Activated CD8-positive, alpha-beta memory T cell treated with anti-CD3 and anti-CD28 coated beads, Interleukin-2, amount 50 U/mL, for 48 hours (primary cell): ENCODE data around the gene IFNA13.
A peak's percentile ranks its signal among the peaks of the same experiment; 100 is the strongest.
"Not testable (repeated sequence)": the region's sequence is repeated elsewhere in the genome, so short reads cannot be mapped to it uniquely, and the experiment has no call there.

Source experiments
- DNase-seq: peaks from one replicate; pipeline ENCODE4 v3.0.0-alpha.2; 2020

Gene IFNA13

DNA sequence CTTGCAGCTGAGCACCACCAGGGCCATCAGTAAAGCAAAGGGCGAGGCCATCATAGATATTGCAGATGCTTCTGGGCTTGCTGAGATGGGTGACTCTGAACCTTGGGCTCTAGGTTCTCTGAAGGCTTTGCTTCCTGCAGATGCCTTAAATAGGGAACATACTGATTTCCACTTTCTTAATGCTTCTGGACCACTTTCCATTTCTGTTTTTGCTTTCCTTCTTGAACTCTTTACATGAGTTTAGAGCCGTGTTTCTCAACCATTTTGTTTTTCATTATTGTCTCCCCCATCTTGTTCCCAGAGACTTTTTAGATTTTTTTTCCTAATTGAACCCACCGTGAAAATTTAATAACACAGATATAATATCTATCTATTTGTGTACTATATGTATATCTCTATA is at the start of gene IFNA13:
Gene IFNA13, minus strand, starts transcription at position 101 of the 400 bp plus-strand sequence. Its CDS starts 47 bp downstream, at position 54.
- no peak for DNase-seq

DNA sequence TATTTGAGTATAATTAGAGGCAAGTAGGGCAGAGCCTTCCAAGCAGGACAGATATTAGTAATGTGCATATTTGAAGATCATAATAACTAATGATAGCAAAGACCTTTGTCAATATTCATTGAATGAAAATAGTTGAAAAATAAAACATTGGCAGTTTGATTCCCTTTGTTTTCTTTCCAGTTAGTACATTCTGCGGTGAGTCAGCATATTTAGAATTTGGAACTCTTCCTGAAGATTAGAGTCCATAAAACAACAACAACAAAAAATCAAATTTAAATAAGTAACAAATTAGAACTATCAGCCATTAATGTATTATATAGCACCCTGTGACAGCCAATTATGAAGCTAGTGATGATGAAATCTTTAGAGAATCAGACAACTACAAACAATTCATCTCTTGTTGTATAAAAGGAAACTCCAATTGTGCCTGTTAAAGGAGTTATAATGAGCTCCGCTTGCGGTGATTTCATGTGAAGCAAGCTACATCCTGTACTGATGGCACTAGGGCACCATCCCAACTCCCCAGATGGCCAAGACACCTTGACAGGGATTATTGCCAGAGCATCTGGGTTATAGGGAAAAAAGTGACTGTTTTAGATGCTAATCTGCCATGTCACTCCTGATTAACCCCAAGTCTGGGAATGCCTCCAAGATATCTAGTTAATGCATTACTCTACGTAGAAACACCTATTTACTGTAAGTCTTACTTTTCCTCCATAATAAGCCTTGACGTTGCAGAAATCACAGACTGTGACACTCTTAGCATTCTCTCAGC is 47.8 kb upstream of the IFNA13 start:
- DNase-seq = no peak

DNA sequence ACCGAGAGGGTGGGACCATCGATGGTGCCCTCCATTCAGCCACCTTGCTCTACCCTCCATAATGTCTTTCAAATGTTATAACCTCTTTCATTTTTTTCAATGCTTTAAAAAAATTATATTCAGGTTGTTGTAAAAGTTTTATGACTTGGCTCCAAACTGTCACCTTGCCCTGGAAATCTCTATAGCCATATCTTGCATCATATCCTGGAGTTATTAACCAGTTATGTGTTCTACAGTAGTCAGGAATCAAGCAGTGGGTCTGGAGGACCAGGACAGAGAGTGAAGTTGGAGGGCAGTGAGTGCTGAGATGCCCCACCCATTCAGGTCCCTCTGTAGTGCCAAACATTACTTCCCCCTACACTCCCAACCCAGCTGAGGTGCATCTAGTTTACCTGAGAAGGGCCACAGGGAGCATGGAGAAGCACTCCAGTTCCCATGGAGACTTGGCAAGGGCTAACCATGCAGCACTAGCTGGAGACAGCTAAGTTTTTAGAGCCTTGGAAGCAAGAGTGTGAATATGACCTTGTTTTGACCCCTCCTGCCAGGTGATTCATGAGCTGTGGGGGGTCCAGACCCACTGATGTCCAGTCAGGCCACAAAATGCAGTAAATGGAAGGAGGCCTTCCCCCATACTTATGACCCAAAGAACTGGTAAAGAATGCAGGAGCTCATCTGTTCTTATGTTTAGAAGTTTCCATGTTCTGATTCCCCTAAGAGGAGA is 46.5 kb upstream of the IFNA13 start:
- DNase-seq = no peak

DNA sequence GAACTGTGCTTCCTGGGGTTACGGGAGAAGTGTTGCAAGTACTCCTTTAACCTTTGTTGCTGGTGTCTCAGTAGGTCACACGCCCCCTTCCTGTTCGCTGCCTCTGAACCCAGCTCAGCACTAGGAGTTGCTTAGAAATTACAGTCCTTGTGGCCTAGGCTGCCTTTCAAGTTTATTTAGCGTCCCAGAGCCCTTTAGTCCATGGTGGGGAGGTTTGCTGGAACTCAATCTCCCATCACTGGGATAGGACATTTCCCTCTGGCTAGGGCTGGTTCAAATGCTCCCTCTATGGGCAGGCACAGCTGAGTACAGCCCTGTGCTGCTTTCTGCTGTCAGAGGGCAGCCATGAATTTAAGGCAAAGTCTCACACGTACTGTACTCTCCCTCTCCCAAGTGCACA is 45.8 kb upstream of the IFNA13 start:
- no peak for DNase-seq

DNA sequence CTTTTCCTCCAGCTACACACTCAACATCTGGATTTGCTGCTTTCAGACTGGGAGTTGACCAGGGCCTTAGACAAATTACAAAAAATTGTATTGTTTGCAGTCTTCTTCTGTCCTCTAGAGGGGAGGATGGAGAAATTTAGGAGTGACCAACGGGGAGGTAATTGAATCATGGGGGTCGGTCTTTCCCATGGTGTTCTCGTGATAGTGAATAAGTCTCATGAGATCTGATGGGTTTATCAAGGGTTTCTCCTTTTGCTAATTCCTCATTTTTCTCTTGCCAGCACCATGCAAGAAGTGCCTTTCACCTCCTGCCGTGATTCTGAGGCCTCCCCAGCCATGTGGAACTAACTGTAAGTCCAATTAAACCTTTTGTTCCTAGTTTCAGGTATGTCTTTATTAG is 45.3 kb upstream of the IFNA13 start:
- DNase-seq = no peak

DNA sequence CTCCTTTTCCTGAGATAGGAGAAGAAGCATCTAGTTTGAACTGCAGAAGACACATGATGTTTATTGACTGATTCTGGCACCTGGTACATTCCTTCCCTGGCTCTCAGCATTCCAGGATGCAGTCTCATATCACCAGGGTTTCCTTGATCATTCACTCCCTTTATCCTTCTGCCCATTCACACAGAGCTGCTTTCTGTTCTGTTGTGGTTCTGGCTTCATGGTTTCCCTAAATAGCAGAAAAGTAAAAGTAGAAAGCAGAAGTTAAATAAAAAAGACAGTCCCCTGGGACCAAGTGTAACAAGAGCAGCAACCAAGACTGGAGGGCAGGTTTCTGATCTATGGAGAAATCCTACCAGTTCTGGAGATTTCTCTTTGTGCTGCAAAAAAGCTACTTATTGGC is 44.2 kb upstream of the IFNA13 start:
- DNase-seq = no peak

DNA sequence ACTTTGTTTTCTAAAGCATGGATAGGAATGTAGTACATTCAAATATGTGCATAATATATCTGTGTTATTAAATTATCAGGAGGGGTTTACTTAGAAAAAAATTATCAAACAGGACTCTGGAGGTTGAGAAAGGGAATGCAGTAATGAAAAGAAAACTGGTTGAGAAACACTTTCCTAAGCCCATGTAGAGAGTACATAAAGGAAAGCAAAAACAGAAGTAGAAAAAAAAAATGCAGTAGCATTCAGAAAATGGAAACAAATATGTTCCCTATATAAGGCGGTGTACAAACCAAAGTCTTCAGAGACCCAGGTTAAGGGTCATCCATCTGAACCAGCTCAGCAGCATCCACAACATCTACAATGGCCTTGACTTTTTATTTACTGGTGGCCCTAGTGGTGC is 41.0 kb upstream of the IFNA13 start, which contains the start of gene IFNA8:
Gene IFNA8, plus strand, starts transcription at position 301 of the 400 bp plus-strand sequence. Its CDS starts 60 bp downstream, at position 361.
- DNase-seq = no peak

DNA sequence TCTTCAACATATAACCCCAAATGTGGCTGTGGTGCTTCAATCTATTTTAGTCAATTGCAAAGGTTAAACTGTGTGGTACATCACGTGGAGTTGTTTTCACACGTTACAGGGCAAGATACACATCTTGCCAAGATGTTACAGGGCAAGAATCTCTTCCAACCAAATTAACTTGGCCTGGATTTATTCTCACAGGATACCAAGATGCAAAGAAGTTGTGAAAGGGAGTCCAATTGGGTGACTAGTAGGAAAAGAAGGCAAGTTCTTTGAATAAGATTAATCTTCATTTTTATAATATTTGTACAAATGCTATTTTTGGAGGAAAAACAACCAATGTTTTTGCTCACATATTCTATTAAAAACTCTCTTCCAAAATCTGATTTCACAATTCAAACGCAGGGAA is 36.3 kb upstream of the IFNA13 start:
- DNase-seq = no peak

DNA sequence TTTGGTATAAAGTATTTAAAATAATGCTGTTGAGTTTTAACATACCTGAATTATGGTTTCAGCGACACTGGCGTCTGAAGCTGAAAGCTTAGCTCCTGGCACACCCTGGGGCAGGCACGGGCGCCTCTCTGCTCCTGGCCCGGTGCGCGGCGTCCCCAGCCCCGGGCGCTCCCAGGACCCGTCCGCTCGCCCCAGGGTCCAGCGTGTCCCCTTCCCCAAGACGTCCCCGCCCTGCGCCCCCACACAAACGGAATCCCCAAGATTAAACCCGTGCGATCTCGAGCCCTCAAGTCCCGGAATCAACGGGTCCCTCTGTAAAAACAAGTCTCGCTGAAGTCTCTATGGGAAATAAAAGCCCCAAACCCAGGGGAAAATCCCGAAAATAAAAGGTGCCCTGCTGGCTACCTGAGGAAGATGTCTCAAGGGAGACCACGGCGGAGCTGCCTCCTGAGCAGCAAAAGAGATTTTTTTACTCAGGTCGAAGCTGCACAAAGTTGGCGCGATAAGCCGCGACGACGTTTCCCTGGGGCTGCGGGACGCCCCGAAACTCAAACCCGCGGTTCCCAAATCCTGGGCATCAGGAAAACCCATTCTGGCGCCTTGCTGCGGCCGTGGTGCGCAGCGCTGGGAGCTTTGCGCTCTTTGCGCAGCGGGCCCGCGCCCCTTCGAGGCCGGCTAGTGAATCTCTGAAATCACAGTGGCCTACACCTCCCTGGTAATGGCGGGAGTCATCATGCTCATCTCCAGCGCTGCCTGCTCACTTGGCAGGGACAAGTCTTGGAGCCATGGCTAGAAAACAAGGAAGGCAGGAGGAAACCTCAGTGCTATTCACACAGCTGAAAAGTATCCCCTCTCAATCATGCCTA is 34.8 kb upstream of the IFNA13 start:
- DNase-seq = peak; percentile 56

DNA sequence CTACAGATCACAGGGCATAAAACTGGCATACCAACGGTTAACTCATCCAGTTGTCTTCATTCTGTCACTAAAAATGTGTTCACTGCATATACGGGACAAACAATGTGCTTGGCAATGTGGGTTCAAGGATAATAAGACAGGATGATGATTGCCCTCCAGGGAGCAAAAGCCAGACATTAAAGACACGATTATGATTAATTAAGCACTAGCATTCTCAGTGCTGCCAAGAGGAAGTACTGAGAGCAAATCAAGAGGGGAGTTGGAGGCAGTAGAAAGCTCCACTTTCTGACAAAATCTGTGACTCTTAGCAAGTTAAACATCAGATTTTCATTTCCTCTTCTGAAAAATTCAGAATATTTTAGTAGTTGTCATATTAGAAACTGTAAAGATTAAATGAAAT is 32.1 kb upstream of the IFNA13 start:
- DNase-seq = no peak

DNA sequence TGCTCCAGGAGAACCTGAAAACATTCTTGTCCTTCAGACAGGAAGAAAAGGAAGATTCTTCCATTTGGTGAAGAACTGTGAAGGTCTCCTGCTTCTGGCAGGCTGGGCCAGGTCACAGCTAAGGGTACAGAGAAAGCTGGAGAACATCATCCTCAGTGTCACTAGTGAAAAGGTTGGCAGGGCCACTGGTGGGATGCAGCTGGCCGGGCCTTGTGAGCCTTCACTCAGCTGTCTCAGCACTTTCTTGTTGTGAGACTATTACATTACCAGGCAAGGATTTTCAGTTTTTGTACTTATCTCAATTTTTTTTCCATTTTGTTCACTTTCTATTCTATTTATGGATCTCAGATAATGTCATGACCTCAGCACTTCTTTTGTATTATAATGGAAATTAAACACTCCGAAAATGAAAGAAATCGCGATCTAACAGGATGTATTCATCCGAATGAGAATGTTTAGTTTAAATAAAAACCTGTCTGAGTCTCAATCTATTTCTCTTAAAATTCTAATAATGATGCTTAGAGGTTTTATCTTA is 31.2 kb upstream of the IFNA13 start:
- no peak for DNase-seq

DNA sequence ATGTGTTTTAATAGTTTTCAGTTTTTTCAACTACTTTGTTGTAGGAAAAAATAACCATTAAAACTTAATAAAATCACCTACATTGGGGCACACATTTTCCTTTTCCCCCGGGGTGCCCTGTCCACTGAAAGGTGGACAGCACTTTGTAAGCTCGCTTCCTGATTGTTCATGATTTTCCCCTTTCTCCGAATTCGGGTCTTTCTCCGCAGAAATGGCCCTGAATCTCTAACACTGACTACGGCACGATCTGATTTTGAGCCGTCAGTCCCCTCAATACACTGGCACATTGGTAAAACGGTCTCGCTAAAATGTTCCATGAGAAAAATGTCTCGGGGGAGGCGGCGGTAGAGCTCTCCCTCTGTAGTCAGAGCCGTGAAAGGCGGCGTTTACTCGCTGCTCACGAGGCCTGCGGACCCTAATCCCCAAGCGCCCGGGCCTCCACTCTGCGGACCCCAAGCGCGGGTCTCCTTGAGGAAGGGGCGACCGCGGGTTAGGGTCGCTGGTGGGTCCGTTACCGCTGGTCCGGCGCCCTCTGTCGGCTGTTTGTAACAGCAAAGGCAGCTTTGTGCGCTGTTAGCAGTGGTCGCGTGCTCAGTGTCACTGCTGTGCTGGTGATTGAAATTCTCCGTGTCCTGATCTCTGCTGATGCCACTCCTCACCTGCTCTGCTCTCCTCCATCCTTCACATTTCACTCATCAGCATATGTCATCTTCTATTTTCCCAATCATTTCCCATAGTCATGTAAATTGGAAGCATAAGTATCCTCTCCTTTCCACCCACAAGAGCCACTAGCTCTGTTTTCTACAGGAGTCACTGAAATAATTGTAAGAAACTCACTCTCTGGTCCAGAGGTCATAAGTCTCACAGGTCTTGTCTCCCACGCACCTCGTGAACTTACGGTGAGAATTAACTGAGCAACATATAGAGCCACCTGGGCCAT is 28.2 kb upstream of the IFNA13 start:
- peak; percentile 84 for DNase-seq

DNA sequence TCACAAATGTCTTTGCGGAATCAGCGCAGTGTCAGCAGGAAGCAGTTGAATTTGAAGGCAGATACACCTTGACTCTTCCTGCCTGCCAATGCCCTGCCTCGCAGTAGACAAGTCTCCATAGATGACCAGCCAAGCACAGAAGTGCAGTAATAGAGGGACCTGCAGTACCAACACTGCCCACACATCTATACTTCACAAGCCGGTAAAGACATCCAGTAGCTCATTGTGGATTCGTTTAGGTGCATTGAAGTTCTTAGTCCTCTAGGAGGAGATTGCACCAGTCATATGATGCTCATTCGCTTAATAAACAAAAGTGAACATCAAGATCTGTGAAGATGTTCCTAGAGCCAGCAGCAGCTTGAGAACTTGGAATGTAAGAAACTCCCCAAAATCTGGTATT is 24.4 kb upstream of the IFNA13 start:
- no peak for DNase-seq

DNA sequence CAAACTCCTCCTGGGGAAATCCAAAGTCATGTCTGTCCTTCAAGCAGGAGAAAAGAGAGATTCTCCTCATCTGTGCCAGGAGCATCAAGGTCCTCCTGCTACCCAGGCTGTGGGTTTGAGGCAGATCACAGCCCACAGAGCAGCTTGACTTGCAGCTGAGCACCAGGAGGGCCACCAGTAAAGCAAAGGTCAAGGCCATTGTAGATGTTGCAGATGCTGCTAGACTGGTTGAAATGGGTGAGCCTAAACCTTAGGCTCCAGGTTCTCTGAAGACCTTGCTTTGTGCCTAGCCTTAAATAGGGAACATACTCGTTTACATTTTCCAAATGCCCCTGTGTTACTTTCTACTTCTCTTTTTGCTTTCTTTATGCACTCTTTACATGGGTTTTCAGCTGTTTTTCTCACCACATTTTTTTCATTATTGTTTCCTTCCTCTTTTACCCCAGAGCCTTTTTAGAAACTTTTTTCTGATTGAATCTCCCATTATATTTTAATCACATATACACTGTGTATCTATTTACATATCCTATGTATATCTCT is 17.3 kb upstream of the IFNA13 start, which contains the start of gene IFNA2:
Gene IFNA2, minus strand, starts transcription at position 268 of the 540 bp plus-strand sequence. Its CDS starts 69 bp downstream, at position 199.
- no peak for DNase-seq

DNA sequence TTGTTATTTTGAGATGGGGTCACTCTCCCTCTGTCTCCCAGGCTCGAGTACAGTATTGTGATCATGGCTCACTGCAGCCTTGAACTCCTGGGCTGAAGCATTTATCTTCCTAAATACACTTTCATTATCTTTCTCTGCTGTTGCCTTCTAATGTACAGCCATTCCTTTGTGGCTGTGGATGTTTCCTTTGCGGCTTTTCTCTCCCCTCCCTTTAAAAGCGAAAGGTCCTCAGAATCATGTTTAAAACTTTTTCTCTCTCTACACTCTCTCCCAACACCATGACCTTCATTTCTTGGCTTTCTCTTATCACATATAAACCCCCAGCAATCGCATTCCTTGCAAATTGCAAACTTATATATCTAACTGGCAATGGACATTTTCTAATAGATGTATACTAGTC is 15.8 kb upstream of the IFNA13 start:
- no peak for DNase-seq

DNA sequence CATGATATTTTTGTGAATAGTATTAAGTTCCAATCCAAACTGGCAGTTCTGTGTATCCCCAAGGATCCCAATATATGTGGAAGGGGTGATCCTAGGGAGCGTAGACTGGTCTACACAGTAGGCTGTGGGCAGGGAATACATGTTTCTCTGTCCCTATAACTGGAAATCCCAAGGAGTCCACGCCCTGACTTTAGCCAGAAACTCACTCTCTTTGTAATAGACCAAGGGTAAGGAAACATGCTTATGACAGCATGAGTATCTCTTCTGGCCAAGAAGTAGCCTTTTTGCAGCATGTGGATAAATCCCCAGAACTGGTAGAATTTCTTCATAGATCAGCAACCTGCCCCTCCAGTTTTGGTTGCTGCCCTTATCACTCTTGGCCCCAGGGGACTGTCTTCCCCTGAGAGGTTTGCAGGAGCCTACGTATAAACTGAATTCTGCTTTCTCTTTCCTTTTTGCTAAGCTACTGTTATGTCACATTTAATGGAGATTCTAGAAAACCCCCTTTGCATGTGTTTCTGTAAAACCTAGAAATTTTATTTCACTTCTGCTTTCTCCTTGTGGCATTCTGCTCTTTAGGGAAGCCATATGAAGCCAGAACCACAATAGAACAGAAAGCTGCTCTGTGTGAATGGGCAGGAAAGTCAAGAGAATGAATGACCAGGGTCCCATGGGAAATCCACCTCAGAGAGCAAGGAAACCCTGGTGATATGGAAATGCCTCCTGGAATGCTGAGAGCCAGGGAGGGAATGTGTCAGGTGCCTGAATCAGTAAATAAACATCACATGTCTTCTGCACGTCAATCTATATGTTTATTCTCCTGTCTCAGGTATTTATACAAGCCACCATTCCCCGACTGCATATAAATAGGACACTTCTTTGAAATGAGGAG is 13.8 kb upstream of the IFNA13 start:
- no peak for DNase-seq

DNA sequence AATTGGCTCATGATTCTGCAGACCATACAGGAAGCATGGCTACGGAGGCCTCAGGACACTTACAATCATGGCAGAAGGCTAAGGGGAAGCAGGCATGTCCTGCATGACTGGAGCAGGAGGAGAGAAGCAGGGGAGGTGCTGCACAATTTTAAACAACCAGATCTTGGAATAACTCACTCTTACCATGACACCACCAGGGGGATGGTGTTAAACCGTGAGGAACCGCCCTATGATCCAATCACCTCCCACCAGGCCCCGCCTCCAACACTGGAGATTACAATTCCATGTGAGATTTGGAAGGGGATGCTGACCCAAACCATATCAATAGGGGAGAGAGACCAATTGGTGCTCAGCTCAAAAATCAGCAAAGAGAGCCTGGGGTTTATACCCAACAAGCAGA is 3.6 kb upstream of the IFNA13 start:
- DNase-seq = not testable (repeated sequence)

DNA sequence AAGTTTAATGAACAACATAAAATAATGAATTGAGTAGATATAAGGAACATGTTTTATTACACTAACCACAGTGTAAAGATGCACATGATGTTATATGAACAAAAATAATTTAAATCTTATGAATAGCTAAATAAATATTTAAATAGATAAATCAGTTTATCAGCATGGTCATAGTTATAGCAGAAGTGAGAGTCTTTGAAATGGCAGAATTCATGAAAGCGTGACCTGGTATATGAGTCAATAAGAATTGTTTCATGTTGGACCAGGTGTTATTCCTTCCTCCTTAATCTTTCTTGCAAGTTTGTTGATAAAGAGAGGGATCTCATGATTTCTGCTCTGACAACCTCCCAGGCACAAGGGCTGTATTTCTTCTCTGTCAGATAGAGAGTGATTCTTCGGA is 688 bp downstream of the IFNA13 start:
- DNase-seq = not testable (repeated sequence)

DNA sequence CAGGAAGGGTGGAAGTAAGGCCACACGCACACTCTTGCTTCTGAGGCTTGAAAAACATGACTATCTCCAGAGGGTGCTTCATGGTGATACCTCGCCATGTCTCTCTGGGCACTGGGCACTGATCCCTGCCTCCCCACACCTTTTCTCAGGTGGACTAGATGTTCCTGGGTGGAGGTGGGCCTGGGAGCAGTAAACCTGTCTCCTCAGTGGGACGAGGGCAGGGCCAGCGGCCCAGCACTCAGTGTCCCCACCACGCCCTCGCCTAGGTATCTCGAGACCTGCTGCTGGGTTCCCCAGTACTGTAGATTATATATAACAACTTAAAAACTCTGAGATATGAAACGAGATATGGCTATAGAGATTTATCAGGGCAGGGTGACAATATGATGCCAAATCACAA is 5.6 kb downstream of the IFNA13 start:
- DNase-seq = no peak
